ENCODE measurements around the gene TSPAN1. TPM values are rescaled to one million over a fixed set of nuclear protein-coding genes. Genes with fewer than 3 reads are reported as not detected.
A peak's percentile ranks its signal among the peaks of the same experiment; 100 is the strongest.

Gene TSPAN1
- total and polyA plus RNA-seq, 10 of the 15 experiments (the other 5 are each of a cell fraction or from before 2014, with no cell fraction given), result 0.08 to 0.29 (median 0.23) TPM; not detected in 5

GRCh38 chr1:46183926-46184557 is 9.2 kb downstream of the TSPAN1 start (continued):
- TF ChIP-seq HSF1 (IDR thresholded peaks at IDR 0.05; ENCODE audit: low read depth, low read length) (no peak), ZZZ3 (IDR thresholded peaks at IDR 0.05; ENCODE audit: control insufficient read depth, insufficient read length, low read depth) (no peak), DPF2 (IDR thresholded peaks at IDR 0.05) (peak; percentile 32; the same call in 1 of the 2 replicates), ATF2 (IDR thresholded peaks at IDR 0.05; ENCODE audit: low read length) (no peak), WRNIP1 (IDR thresholded peaks at IDR 0.05; ENCODE audit: borderline replicate concordance, low read depth, low read length) (no peak), ELK1 (IDR thresholded peaks at IDR 0.05; ENCODE audit: low read depth, low read length) (no peak), PKNOX1 (IDR thresholded peaks at IDR 0.05) (no peak), ZBTB11 (CRISPR knock-in tag; IDR thresholded peaks at IDR 0.05) (no peak), NFYA (IDR thresholded peaks at IDR 0.05; ENCODE audit: borderline replicate concordance, low read depth, low read length) (no peak), FOXM1 (IDR thresholded peaks at IDR 0.05; ENCODE audit: low read depth, low read length) (no peak), CBFB (IDR thresholded peaks at IDR 0.05; ENCODE audit: low read depth) (no peak), RUNX3 (IDR thresholded peaks at IDR 0.05; ENCODE audit: low read length) (peak; percentile 47), KLF5 (IDR thresholded peaks at IDR 0.05; ENCODE audit: partially characterized antibody) (no peak), MAX (IDR thresholded peaks at IDR 0.05; ENCODE audit: low read depth, low read length) (0 out of 2 replicates have a peak, but pooled peaks have one; percentile 47), BMI1 (IDR thresholded peaks at IDR 0.05; ENCODE audit: borderline replicate concordance) (no peak), CBX5 (IDR thresholded peaks at IDR 0.05; ENCODE audit: low read depth) (no peak), JUND (IDR thresholded peaks at IDR 0.05; ENCODE audit: low read depth, low read length) (no peak), IRF5 (IDR thresholded peaks at IDR 0.05; ENCODE audit: borderline replicate concordance) (no peak), ETV6 (conservative IDR thresholded peaks at IDR 0.05 in 1 of 2, IDR thresholded peaks at IDR 0.05 in 1 of 2; ENCODE audit: borderline replicate concordance in 1 of 2, low read depth in 1 of 2) (no peak)
